NB4 (cell line): ENCODE results near the gene KCNAB1.

Source experiments
- CTCF ChIP-seq: IDR thresholded peaks from one replicate; pipeline ENCODE4 v1.5.1; 2012; ENCODE audit warnings: low read depth, low read length
- MAX ChIP-seq: IDR thresholded peaks from 2 replicates; pipeline ENCODE4 v1.6.1; 2011; ENCODE audit warnings: low read depth, low read length
- MYC ChIP-seq: IDR thresholded peaks from 2 replicates; pipeline ENCODE4 v1.6.1; 2011; ENCODE audit warnings: low read depth, low read length
- POLR2A ChIP-seq: IDR thresholded peaks from 2 replicates; pipeline ENCODE4 v1.6.1; 2011; ENCODE audit warnings: mild to moderate bottlenecking; ENCODE audit not compliant: insufficient read length; ENCODE audit errors: extremely low read depth

- TF ChIP-seq CTCF, result no peak
- no peak for TF ChIP-seq MAX
- TF ChIP-seq POLR2A, result no peak
- no peak for TF ChIP-seq MYC
Observed at GRCh38 chr3:156525808-156526207, 405.4 kb downstream of the KCNAB1 start.
